HK-2 (cell line): ENCODE results near the gene RUBCNL.
A peak's percentile ranks its signal among the peaks of the same experiment; 100 is the strongest.
"Not testable (repeated sequence)": the region's sequence is repeated elsewhere in the genome, so short reads cannot be mapped to it uniquely, and the experiment has no call there.

Source experiments
- DNase-seq: peaks from one replicate; pipeline ENCODE4 v3.0.0-alpha.2; 2018; ENCODE audit not compliant: unreplicated experiment

The RUBCNL gene

GRCh38 chr13:46374710-46375109 is 12.3 kb downstream of the RUBCNL start:
- no peak for DNase-seq

GRCh38 chr13:46373623-46374022 is 13.4 kb downstream of the RUBCNL start:
- DNase-seq, result no peak

DNA sequence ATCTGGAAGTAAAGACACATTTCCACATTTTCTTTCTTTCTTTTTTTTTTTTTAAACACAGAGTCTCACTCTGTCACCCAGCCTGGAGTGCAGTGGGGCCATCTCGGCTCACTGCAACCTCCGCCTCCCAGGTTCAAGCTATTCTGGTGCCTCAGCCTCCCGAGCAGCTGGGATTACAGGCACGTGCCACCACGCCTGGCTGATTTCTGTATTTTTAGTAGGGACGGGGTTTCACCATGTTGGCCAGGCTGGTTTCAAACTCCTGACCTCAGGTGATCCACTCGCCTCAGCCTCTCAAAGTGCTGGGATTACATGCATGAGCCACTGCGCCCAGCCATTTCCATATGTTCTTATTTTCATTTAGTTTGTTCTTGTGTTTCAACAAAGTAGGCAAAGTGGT is 14.1 kb downstream of the RUBCNL start:
- not testable (repeated sequence) for DNase-seq

GRCh38 chr13:46372071-46372470 is 15.0 kb downstream of the RUBCNL start:
- no peak for DNase-seq

DNA sequence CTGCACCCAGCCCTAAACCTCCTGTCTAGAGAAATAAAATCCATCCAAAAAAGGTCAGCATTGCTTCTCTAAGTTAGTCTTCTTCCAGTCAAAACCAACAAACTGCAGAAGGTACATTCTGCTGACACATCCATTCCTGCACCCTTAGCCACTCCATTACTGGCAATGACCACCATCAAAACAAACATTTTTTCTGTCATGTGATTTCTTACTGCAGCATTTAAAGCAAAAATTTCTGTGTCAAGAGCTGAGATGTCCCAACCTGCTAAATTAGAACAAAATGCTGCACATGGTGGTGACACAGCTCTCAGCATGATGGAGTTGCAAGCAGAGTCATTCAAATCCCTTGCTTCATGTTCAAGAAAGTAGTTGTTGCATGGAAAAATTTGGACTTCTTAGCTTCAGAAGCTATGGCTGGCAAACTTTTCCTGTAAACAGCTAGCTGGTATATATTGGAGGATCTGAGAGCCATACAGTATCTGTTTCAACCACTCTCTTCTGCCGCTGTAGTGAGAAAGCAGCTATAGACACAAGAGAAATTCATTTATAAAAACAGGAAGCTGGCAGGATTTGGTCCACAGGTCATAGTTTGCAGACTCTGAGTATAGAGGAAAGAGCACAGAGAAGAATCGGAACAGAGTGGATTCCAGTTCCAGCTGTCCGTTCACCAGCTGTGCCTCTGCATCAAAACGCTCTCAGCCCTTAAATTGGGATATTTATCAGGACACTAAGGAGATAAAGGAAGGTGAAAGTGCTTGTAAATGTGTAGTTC is 17.4 kb downstream of the RUBCNL start:
- DNase-seq, result no peak

- DNase-seq, result no peak
Observed at GRCh38 chr13:46367617-46368327, 19.3 kb downstream of the RUBCNL start.

GRCh38 chr13:46361276-46361934 is 25.6 kb downstream of the RUBCNL start:
- DNase-seq, result no peak

- DNase-seq, result no peak
Observed at GRCh38 chr13:46360604-46361003, 26.4 kb downstream of the RUBCNL start.

DNA sequence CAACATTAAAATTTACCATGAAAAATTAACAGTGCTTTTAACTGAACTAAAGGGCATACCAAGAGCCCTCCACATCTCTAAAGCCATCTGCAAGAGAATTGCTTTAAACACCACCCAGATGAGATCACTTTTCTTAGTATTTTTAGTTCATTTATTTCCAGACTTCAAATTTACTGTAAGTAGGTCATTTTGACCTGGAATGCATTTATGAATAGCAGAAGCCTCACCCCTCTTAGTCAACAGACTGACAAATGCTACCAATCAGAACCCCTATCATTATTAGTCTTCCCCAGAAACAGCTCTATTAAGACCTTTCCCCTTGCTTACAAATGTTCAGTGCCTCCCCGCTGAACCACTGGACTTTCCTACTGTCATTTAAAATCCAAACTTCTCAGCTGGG is 27.3 kb downstream of the RUBCNL start:
- no peak for DNase-seq

DNA sequence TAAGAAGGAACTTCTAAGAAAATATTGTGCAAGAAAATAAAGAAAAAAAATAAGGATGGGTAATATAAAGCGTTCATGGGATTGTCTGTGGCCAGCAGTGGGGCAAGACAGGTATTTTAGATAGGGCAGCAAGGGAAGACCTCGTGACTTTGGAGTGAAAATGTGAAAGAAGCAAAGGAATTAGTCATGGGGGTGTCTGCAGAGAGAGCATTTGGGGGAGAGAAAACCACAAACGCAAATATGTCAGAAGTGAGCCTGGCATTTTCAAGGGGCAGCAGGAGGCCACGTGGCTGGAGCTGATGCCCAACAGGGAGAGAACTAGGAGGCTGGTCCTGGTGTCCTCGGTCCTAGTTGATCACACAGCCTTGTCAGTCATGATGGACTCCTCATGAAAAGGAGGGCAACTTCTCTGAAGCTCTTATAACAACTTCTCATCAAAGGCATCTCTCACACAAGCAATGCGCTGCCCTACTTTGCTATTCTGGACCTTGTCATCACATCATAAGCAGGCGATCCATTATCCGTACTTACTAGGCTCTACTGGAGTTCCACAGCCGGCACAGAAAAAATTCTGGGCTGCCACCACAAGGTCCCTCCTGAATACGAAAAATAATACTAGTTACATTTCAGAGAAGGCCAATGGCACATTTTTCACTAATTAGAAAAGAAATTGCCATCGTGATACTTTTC is 31.0 kb downstream of the RUBCNL start:
- DNase-seq, result no peak

- no peak for DNase-seq
Observed at GRCh38 chr13:46355088-46355468, 32.0 kb downstream of the RUBCNL start.

DNA sequence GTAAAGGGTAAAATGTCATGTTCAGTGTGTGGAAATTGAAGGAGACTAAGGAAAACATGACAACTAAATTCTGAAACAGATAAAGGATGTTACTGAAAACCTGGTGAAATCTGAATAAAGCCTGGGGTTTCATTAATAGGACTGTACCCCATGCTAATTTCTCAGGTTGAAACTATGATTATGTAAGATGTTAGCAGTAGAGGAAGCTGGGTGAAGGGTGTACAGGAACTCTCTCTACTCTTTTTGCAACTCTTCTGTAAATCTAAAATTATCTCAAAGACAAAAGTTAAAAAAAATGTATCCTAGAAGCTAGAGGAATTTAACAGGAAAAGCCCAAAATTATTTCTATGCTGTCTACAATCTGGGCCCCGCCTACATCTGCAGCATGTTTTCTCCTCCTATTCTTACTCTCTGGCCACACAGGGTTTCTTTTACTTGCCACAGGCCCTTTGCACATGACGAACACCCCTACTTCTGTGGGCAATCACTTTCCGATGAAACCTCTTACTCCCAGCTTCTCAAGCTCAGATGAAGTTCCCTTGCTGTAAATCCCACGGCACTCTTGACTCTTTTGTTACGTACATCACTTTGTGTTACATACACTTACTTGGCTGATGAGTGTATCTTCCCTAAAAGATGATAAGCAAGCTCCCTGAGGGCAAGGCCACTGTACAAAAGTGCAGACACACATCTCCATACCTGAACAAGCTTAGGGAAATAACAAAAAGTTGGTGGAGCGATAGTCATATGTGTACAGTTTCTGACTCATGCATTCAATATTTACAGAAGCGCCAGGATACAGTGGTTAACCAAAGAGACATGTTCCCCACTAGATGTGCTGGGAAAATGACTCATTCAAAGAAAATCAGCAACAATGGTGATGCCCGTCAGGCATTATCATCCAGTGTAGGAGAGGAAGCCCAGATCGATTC is 32.6 kb downstream of the RUBCNL start:
- peak; percentile 31 for DNase-seq

DNA sequence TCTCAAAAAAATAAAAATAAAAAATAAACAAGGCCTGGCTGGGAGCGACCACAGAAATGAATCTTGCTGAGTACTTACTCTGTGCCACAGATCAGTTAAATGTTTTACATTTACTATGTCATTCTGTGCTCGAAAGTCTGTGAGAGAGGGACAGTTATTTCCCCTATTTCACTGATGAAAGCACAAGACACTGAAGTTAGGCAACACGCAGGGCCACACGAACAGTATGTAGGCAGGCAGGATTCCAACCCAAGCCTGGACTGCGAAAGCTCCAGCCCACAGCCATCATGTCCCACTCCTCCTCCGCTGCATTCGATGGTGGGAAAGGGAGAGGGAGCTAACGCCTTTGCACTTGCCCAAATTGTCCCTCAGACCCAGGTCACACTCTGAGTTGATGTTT is 34.2 kb downstream of the RUBCNL start:
- no peak for DNase-seq

GRCh38 chr13:46350003-46350402 is 37.0 kb downstream of the RUBCNL start:
- DNase-seq, result no peak

- DNase-seq, result no peak
Observed at GRCh38 chr13:46348961-46349360, 38.1 kb downstream of the RUBCNL start.

GRCh38 chr13:46347277-46347676 is 39.8 kb downstream of the RUBCNL start:
- DNase-seq, result no peak

GRCh38 chr13:46345866-46346265 is 41.2 kb downstream of the RUBCNL start:
- DNase-seq, result no peak

DNA sequence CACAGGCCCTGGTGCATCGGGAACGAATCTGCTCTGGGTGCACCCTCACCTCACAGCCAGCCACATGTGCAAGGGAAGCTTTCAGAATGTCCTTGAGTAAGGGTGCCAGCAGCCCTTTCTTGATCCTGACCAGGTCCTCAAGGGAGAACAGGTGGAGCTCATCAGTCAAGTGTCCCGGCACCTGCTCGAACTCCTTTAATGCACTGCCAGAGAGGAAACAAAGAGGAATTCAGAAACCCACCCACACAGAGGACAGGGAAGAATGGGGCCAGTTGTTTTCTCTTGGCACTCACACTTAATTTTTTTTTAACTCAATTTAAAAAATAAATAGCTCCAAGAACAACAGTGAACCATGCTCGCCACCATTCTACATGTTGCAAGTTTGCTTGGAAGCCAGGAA is 41.7 kb downstream of the RUBCNL start:
- DNase-seq, result no peak

- DNase-seq, result no peak
Observed at GRCh38 chr13:46343279-46343994, 43.6 kb downstream of the RUBCNL start.

DNA sequence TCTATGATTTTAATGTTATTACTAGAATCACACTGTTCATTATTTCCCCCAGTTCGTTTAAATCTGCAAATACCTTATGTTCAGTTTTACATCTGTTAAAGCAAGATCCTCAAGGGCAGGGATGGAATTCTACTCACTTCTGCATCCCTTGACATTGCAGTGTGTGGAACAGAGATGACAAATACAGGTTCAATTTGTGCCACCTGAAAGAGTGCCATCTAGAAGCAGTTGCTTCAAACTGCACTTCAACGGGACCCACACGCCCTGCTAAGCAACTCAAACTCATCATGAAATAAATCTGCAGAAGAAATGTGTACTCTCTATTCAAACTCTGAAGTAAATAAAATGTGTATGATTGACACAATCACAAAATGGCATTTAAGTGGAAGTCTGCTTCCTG is 44.5 kb downstream of the RUBCNL start:
- DNase-seq, result no peak
